HAP-1 (cell line): ENCODE data around the gene DR1.
A peak's percentile ranks its signal among the peaks of the same experiment; 100 is the strongest.
"Not testable (repeated sequence)": the region's sequence is repeated elsewhere in the genome, so short reads cannot be mapped to it uniquely, and the experiment has no call there.

Experiments
- DNase-seq, 2 experiments: peaks; one replicate each; pipeline ENCODE4 v3.0.0-alpha.2; 2016 to 2020; ENCODE audit warnings: low spot score in 2 of 2
- H3K27me3 ChIP-seq: fragments of 250-450 bp; sonication (Bioruptor Pico); 2 replicates; pipeline ENCODE4 v1.5.1; 2020; ENCODE audit warnings: low read depth, mild to moderate bottlenecking, moderate library complexity
- H3K36me3 ChIP-seq: fragments of 250-450 bp; sonication (Bioruptor Pico); replicated peaks from 2 replicates; pipeline ENCODE4 v1.5.1; 2020; ENCODE audit warnings: mild to moderate bottlenecking
- H3K4me1 ChIP-seq: fragments of 250-450 bp; sonication (Bioruptor Pico); 2 replicates; pipeline ENCODE4 v1.5.1; 2020; ENCODE audit warnings: mild to moderate bottlenecking
- H3K4me3 ChIP-seq: fragments of 250-450 bp; sonication (Bioruptor Pico); 2 replicates; pipeline ENCODE4 v1.5.1; 2020; ENCODE audit warnings: mild to moderate bottlenecking, moderate library complexity
- H3K9me3 ChIP-seq: fragments of 250-450 bp; sonication (Bioruptor Pico); 2 replicates; pipeline ENCODE4 v1.5.1; 2020; ENCODE audit warnings: mild to moderate bottlenecking, moderate library complexity
- in situ Hi-C: fragments of 300-500 bp; cut with MboI; formaldehyde crosslinking; loops from 3 replicates; pipeline ENCODE4 v1.14.3; 2020; ENCODE audit warnings: low sequenced_read_pairs, inconsistent platforms, mixed read lengths

Gene DR1

GRCh38 chr1:93348104-93348728 is 2.5 kb downstream of the DR1 start:
- DNase-seq: no peak
- peaks cover 34% of the 10 kb centered on the region for H3K4me1 ChIP-seq
- H3K4me3 ChIP-seq: peak overlapping the region; percentile 83
- no peaks in the 10 kb centered on the region for H3K27me3 ChIP-seq
- in situ Hi-C loops: no loop called here
- H3K36me3 ChIP-seq: peaks cover under 1% of the 10 kb centered on the region
- no peaks in the 10 kb centered on the region for H3K9me3 ChIP-seq

GRCh38 chr1:93349231-93350135 is 3.8 kb downstream of the DR1 start:
- in situ Hi-C loops: no loop called here
- H3K36me3 ChIP-seq: peaks cover 14% of the 10 kb centered on the region
- no peaks in the 10 kb centered on the region for H3K9me3 ChIP-seq
- H3K4me1 ChIP-seq: peaks cover 38% of the 10 kb centered on the region
- DNase-seq: no peak
- no peaks in the 10 kb centered on the region for H3K27me3 ChIP-seq
- H3K4me3 ChIP-seq: peak overlapping the region; percentile 83

- Histone ChIP-seq H3K4me1 (peaks cover 38% of the 10 kb centered on the region), H3K4me3 (no peak overlapping the region), H3K27me3 (no peaks in the 10 kb centered on the region), H3K36me3 (peaks cover 20% of the 10 kb centered on the region), H3K9me3 (no peaks in the 10 kb centered on the region)
- no peak for DNase-seq
- in situ Hi-C loops: no loop called here
Observed at GRCh38 chr1:93350322-93350721, 4.6 kb downstream of the DR1 start.

GRCh38 chr1:93350875-93351274 is 5.2 kb downstream of the DR1 start:
- DNase-seq: no peak
- Histone ChIP-seq H3K36me3 (peaks cover 26% of the 10 kb centered on the region), H3K4me1 (peaks cover 38% of the 10 kb centered on the region), H3K9me3 (no peaks in the 10 kb centered on the region), H3K4me3 (no peak overlapping the region), H3K27me3 (no peaks in the 10 kb centered on the region)
- in situ Hi-C loops: no loop called here

GRCh38 chr1:93351346-93351745 is 5.6 kb downstream of the DR1 start:
- Histone ChIP-seq H3K36me3 (peaks cover 27% of the 10 kb centered on the region), H3K4me1 (peaks cover 38% of the 10 kb centered on the region)
- in situ Hi-C loops, DNase-seq, H3K27me3 ChIP-seq, H3K4me3 ChIP-seq, H3K9me3 ChIP-seq: not testable (repeated sequence)

DNA sequence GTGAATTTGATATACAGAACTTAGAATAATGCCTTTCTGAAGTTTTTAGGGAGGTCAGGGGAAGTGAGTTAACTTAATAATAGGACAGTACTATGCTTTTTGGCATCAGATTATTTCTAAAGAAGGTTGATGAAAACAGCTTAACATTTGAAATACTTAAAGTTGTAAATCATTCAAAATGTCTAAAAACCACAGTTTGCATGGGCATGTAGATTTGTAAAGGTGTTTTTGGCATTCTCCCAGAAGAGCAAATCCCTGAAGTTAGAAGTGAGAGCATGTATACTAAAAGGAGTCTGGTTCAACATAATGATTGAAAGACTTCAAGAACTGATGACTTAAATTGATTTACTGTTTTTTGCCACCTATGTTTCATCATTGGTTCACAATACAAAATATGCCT is 6.7 kb downstream of the DR1 start:
- Histone ChIP-seq H3K4me1 (peaks cover 38% of the 10 kb centered on the region), H3K9me3 (no peaks in the 10 kb centered on the region), H3K27me3 (no peaks in the 10 kb centered on the region), H3K36me3 (peaks cover 29% of the 10 kb centered on the region), H3K4me3 (no peak overlapping the region)
- peak in 1 of 2 experiments; percentile 61 for DNase-seq
- in situ Hi-C loops: no loop called here

GRCh38 chr1:93353286-93353685 is 7.6 kb downstream of the DR1 start:
- no peak overlapping the region for H3K4me3 ChIP-seq
- peaks cover 38% of the 10 kb centered on the region for H3K4me1 ChIP-seq
- DNase-seq: no peak
- H3K36me3 ChIP-seq: peaks cover 38% of the 10 kb centered on the region
- in situ Hi-C loops: no loop called here
- H3K27me3 ChIP-seq: no peaks in the 10 kb centered on the region
- H3K9me3 ChIP-seq: no peaks in the 10 kb centered on the region

DNA sequence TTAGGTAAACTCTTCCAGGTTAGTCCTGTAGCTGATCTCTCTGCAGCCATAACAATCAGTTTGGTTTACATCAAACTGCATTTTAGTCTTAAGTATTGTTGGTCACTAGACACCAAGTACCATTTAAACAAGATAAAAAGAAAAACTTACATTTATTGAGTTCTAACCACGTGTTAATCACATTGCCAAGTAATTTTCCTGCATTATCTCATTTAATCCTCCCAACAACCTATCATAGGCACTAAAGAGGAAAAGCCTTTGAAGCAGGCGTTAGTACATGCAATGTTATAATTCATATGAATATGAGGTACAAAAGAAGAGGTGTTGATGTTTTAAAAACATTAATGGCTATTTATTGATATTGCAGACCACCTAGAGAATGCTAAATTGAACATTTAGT is 9.0 kb downstream of the DR1 start:
- DNase-seq: no peak
- in situ Hi-C loops: no loop called here
- H3K9me3 ChIP-seq: no peaks in the 10 kb centered on the region
- H3K36me3 ChIP-seq: peaks cover 49% of the 10 kb centered on the region
- peaks cover 32% of the 10 kb centered on the region for H3K4me1 ChIP-seq
- no peak overlapping the region for H3K4me3 ChIP-seq
- no peaks in the 10 kb centered on the region for H3K27me3 ChIP-seq

DNA sequence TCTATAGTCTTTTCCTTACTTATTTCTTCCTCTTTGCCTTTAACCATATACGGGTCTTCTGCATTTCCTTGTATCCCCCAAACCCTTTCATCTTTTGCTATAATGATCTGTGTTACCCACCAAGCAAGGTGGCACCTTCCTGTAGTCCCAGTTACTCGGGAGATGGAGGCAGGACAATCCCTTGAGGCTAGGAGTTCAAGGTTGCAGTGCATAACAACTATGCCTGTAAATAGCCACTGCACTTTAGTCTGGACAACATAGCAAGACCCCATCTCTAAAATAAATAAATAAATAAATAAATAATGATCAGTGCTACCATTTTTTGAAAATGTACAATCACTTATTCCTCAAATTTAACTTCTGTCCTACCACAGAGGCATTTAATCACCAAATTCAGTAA is 11.5 kb downstream of the DR1 start:
- in situ Hi-C loops: no loop called here
- H3K36me3 ChIP-seq: peaks cover 49% of the 10 kb centered on the region
- no peaks in the 10 kb centered on the region for H3K27me3 ChIP-seq
- H3K4me1 ChIP-seq: peaks cover 9% of the 10 kb centered on the region
- H3K9me3 ChIP-seq: no peaks in the 10 kb centered on the region
- no peak for DNase-seq
- no peak overlapping the region for H3K4me3 ChIP-seq

DNA sequence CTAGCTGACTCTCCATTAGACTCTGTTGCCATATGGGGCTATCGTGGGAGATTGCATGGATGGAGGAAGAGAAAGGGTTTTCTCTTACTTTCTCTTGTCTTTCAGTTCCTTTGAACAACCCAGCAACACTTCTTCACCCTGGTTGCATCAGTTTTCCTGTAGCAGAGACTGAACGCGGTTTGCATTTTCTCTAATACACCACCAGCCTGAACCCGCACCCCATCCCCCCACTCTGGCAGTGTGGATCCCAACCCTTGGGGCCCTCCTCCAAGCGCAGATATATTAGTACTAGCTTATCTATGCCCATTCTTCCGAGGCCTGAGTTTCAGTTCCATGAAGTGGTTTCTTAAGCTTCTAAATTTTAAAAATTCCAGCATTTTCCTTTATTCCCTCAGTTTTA is 12.6 kb downstream of the DR1 start:
- Histone ChIP-seq H3K4me1 (peaks cover 3% of the 10 kb centered on the region), H3K27me3 (no peaks in the 10 kb centered on the region), H3K36me3 (peaks cover 52% of the 10 kb centered on the region), H3K9me3 (no peaks in the 10 kb centered on the region), H3K4me3 (no peak overlapping the region)
- no peak for DNase-seq
- in situ Hi-C loops: no loop called here

DNA sequence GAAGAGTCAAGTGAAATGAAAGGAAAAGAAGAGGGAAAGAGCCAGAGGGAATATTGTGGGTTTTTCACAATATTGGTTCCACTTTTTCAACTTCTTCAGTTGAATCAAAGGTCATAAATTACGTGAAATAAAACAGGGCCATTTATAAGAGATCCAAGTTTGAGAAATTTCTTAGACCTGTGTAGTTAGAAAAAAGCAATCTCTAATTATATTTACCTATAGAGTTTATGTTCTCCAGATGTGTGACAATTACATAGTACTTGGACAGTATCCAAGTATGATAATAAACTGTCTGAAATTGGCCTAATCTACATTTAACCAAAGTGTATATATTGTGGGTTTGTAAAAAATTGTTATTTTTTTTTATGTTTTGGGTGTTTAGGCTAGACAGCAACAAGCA is 14.4 kb downstream of the DR1 start:
- Histone ChIP-seq H3K36me3 (peaks cover 40% of the 10 kb centered on the region), H3K4me1 (no peaks in the 10 kb centered on the region), H3K9me3 (no peaks in the 10 kb centered on the region), H3K27me3 (no peaks in the 10 kb centered on the region), H3K4me3 (no peak overlapping the region)
- DNase-seq: no peak
- in situ Hi-C loops: no loop called here

DNA sequence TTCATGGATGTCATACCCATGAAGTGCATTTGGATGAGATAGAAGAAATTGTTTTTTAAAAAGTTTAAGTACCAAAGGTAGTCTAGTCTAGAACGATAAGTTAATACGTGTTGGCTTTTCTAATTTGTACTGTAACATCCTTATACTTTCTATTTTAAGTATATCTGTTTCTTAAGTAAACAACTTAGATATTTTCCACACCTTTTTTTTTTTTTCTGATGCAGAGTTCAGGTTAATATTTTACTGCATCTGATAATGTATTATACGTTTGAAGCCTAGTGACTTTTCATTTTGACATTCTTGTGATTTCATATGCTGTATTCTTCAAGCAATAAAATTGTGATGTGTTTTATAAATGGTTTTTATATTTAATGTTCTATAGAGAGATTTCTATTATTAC is 16.5 kb downstream of the DR1 start:
- in situ Hi-C loops: no loop called here
- peaks cover 33% of the 10 kb centered on the region for H3K36me3 ChIP-seq

GRCh38 chr1:93365813-93366212 is 20.1 kb downstream of the DR1 start:
- Histone ChIP-seq H3K4me3 (no peak overlapping the region), H3K4me1 (no peaks in the 10 kb centered on the region), H3K9me3 (no peaks in the 10 kb centered on the region), H3K36me3 (peaks cover 11% of the 10 kb centered on the region), H3K27me3 (no peaks in the 10 kb centered on the region)
- in situ Hi-C loops: no loop called here
- no peak for DNase-seq

More for the DNA sequence above, 16.5 kb downstream of the DR1 start:
- Histone ChIP-seq H3K4me1 (no peaks in the 10 kb centered on the region), H3K4me3 (no peak overlapping the region), H3K9me3 (no peaks in the 10 kb centered on the region), H3K27me3 (no peaks in the 10 kb centered on the region)
- DNase-seq: no peak

DNA sequence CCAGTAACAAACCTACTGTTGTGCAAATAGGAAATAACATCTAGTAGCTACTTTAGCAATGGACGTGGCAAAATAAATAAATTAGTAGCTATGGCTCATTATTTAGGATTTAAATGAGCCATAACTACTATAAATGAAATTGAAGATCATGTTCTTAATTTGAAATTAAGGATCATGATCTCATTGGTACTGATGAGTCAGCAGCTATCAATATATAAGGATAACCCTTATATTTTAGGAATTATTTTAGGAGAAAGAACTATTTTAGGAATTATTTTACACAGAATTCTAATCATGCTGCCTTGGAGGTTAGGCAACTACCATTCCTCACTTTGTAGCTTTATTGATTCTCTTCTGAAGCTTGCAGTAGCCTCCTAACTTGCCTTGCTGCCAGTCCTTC is 24.0 kb downstream of the DR1 start:
- Histone ChIP-seq H3K27me3 (no peaks in the 10 kb centered on the region), H3K4me1 (no peaks in the 10 kb centered on the region), H3K9me3 (no peaks in the 10 kb centered on the region), H3K4me3 (no peak overlapping the region), H3K36me3 (peaks cover 3% of the 10 kb centered on the region)
- DNase-seq: no peak
- in situ Hi-C loops: no loop called here
